ENCODE measurements around the gene TIMM17A. TPM values are rescaled to one million over a fixed set of nuclear protein-coding genes. Genes with fewer than 3 reads are reported as not detected.

Gene TIMM17A
- total RNA-seq, 1 experiment from 2014 or later, result 56.1 TPM

- CTCF ChIA-PET, result interaction anchor here (0.9 to 1.8 kb wide), 2 partner anchors 42 to 60 kb away, joined by 3 to 10 read pairs; no protein-coding TSS in a partner anchor
These were observed 17.6 kb upstream of the TIMM17A start for GRCh38 chr1:201937624-201938213.

GRCh38 chr1:201938440-201939035 lies 16.8 kb upstream of the TIMM17A start:
- POLR2A ChIA-PET, result no interaction called here
- no peak overlapping the region for H3K4me3 Mint-ChIP-seq
- peaks cover 13% of the 10 kb centered on the region for H3K4me1 Mint-ChIP-seq
- ATAC-seq (no peak), DNase-seq (ENCODE audit: low spot score) (no peak)
- no peaks in the 10 kb centered on the region for H3K36me3 Mint-ChIP-seq
- no peaks in the 10 kb centered on the region for H3K9me3 Mint-ChIP-seq
- H3K27me3 Mint-ChIP-seq (ENCODE audit: low read depth), result peaks cover 2% of the 10 kb centered on the region; the same call in 1 of the 2 replicates
- TF ChIP-seq E2F1 (CRISPR knock-in tag; IDR thresholded peaks at IDR 0.05) (no peak), JUN (CRISPR knock-in tag; IDR thresholded peaks at IDR 0.05) (no peak), FOXK1 (CRISPR knock-in tag; IDR thresholded peaks at IDR 0.05) (no peak), FOXP1 (CRISPR knock-in tag; IDR thresholded peaks at IDR 0.05; ENCODE audit: borderline replicate concordance) (no peak), TEAD1 (CRISPR knock-in tag; IDR thresholded peaks at IDR 0.05) (no peak), MAX (CRISPR knock-in tag; IDR thresholded peaks at IDR 0.05) (no peak), GTF2I (CRISPR knock-in tag; conservative IDR thresholded peaks at IDR 0.05) (no peak), ZNF396 (CRISPR knock-in tag; IDR thresholded peaks at IDR 0.05; ENCODE audit: borderline replicate concordance) (no peak), IRF2 (CRISPR knock-in tag; IDR thresholded peaks at IDR 0.05; ENCODE audit: borderline replicate concordance, low read depth) (no peak), ZMAT4 (CRISPR knock-in tag; IDR thresholded peaks at IDR 0.05) (no peak), IRF1 (CRISPR knock-in tag; IDR thresholded peaks at IDR 0.05) (no peak), ZNF263 (CRISPR knock-in tag; IDR thresholded peaks at IDR 0.05; ENCODE audit: low read depth) (no peak), RORB (CRISPR knock-in tag; IDR thresholded peaks at IDR 0.05) (no peak), HMGXB4 (CRISPR knock-in tag; IDR thresholded peaks at IDR 0.05) (no peak), HMGA2 (CRISPR knock-in tag; IDR thresholded peaks at IDR 0.05) (no peak), ATF3 (CRISPR knock-in tag; conservative IDR thresholded peaks at IDR 0.05) (no peak), ZNF425 (CRISPR knock-in tag; conservative IDR thresholded peaks at IDR 0.05) (no peak)
- CTCF ChIA-PET, result interaction anchor here (0.8 to 1.8 kb wide), 3 partner anchors 43 to 168 kb away, joined by 3 to 10 read pairs (median 3); no protein-coding TSS in a partner anchor
- no peak overlapping the region for H3K27ac Mint-ChIP-seq

More at GRCh38 chr1:201937624-201938213, 17.6 kb upstream of the TIMM17A start:
- no peak for DNase-seq (ENCODE audit: low spot score)
- Mint-ChIP-seq H3K9me3 (no peaks in the 10 kb centered on the region), H3K27me3 (ENCODE audit: low read depth) (peaks cover 2% of the 10 kb centered on the region; the same call in 1 of the 2 replicates), H3K36me3 (no peaks in the 10 kb centered on the region), H3K4me3 (no peak overlapping the region), H3K27ac (no peak overlapping the region), H3K4me1 (peaks cover 9% of the 10 kb centered on the region)
- no peak for ATAC-seq
- POLR2A ChIA-PET, result no interaction called here
- no peak for TF ChIP-seq GABPB1 (CRISPR knock-in tag; IDR thresholded peaks at IDR 0.05)
- no peak for TF ChIP-seq E2F1 (CRISPR knock-in tag; IDR thresholded peaks at IDR 0.05)
